ENCODE results near the gene VWC2L.

The VWC2L gene

DNA sequence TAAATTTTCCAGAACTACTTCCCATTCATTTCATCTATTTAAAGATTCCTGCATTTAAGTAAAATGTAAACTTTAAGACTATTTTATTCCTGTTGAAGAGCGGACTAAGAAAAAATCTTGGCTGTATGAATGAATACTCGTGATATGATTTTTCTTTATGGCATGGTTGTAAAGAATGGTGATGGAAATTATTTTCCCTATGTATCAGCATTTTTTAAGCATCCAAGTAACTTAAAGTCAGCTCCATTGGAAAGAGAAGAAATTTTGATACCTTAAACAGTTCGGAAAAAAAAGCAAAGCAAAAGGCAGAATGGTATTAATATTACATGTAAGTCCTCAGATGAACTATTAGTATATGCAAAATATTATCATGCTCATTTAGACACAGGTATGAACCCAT is 58.9 kb downstream of the VWC2L start:
- DNase-seq = no peak

DNA sequence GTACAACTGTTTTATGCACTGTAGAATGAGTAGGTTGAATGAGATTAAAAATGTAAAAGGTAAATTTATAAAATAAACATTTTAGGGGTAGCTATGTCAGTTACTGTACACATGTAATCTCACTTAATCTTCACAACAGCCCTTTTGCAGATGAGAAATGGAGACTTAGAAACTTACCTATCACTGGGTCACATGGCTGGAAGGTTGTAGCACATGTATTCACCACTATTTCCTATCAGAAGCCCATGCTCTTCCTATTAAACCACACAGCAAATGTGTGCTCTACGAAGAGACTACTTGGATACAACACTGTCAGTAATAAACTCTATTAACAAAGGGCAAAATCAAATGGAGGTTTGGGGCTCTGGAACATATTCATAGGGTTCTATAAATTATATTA is 60.5 kb downstream of the VWC2L start:
- no peak for DNase-seq

DNA sequence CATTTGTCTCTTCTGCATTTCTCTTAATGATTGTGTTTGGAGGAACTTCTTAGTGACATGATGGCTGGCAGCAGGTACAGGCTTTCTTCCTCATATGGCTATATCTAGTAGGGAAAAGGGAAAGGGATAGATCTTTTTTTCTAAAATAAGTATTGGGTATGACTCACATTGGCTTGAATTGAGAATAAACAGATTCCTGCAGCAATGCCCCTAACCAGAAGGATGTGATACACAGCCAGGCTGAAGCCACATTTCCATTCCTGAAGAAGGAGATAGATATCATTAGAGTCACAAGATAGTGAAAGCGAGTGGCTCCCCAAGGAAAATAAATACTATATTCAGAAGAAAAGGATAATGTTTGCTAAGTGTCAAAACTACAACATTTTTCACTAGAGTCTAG is 61.1 kb downstream of the VWC2L start:
- no peak for DNase-seq

DNA sequence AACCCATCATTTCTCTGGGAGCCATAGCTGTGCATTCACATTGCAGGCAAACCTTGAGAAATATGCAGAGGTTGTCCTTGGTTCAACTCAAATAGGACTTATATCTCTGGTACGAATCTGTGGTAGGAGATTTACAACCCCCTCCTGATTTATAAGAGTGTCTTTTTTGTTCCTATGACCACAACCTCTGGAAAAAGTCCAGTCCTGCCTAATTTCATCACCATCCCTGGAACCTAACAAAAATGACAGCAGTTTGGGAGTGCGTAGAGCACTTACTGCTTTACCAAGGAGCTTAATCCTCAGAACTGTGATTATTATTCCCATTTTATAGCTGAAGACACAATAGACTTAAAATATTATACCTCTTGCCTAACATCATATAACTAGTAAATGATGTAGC is 66.5 kb downstream of the VWC2L start:
- no peak for DNase-seq

DNA sequence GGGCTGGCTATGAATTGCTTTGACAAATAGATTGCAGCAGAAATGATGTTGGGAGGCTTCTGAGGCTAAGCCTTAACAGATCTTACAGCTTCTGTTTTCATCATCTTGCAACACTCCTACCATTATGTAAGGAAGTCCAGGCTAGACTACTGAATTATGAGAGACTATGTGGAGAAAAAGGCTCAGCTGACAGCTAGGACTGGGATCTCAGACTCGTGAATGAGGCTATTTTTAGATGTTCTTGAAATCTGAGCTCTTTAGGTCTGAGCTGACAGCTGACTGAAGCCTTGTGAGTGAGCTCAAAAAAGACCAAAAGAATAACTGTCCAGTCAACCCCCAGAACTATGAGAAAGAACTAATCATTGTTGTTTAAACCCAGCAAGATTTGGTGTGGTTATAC is 70.3 kb downstream of the VWC2L start:
- no peak for DNase-seq

DNA sequence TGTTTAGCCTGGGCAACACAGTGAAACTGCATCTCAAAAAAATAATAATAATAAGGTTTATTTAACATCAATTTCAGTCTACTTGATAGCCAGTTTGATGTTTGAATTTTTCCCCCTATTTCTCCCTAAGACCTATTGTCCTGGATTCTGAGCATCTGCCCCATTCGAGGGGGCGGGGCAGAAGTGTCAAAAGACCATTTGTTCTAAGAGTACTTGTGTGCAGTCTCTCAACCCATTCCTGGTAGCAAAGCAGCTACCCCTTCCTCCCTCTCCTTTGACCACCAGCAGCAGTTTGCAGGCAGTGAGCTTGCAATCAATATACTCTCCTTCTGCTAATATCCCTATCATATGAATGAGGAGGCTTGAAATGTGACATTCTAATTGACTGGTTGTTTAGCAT is 71.9 kb downstream of the VWC2L start:
- DNase-seq = no peak

DNA sequence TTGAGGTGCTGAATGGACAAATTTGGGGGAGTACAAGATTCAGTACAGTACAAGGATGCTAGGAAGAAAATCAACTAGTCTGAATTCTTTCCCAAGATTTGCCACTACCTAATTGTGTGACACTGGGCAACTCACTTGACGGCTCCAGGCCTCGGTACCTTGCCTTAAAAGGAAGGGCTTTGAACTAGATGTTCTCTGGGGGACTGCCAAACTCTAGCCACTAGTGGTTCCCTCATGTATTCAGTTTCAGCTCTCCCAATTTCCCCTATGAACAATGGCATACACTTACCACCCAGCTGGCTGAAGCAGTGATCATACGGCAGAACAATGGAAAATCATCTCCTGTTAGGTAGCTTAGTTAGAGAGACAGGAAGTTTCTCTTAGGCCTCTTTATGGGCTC is 73.4 kb downstream of the VWC2L start:
- DNase-seq = no peak

DNA sequence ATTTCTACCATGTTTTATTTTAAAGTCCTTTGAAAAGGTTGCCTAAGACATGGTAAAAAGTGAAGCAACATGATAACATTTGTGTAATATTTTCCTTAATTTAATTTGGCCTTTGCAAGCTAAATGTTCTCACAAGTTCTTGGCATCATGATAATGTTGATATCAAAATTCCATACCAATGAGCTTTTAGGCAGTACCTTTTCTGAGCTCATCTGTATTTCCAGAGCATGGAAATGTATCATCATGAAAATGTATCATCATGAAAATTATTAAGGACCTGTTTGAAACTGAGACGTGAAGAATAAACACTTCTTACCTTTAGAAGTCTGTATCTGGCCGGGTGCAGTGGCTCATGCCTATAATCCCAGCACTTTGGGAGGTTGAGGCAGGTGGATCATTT is 73.8 kb downstream of the VWC2L start:
- DNase-seq = no peak

DNA sequence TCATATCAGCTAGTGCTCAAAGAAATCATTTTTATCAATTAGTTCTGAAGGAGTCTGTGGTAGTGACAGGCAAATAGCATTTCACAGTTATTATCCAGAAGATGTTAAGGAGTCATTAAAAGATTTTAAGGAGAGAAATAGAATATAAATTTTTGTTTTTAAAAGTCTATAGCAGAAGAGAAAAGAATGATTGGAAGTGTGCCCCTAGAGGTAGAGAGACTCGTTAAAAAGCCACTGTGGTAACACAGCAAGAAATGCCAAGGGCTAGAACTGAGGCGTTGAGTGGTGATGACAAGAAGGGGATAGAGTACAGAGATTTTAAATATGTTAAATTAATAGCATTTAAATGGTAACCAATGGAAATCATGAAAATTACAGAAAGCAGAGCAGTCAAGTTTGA is 78.3 kb downstream of the VWC2L start:
- DNase-seq = no peak

DNA sequence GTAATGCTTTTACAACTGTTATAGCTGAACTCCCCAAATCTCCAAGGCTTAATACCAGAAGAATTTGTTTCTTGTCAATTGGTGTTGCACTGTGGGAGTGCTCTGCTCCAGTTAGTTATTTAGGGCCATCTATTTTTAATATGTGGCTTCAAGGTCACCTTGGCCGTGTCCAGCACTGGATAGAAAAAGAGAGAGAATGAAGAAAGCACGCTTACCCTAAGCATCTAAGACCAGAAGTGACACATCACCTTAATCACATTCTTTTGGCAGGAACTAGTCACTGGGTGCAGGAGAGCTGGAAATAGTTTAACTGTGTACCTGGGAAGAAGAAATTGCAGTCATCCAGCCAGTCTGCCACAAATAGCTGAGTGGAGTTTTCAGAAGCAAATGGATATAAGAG is 78.8 kb downstream of the VWC2L start:
- no peak for DNase-seq

DNA sequence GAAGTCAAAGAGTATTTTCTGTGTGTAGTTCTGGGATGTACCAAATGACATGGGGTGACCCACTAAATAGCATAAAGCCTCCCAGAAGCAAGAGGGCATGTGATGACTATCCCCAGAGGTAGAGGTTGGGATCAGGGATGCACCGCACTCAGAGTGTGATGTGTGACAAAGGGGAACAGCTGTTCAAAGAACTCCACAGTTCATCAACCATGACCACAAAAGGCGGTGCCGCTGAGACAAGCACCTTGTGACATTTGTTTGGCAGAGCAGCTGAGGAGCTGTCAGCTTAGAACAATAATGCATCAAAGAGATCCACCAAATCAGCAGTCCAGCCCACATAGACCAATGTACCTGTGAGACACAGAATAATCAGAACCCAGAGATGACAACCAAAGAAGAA is 81.3 kb downstream of the VWC2L start:
- no peak for DNase-seq

DNA sequence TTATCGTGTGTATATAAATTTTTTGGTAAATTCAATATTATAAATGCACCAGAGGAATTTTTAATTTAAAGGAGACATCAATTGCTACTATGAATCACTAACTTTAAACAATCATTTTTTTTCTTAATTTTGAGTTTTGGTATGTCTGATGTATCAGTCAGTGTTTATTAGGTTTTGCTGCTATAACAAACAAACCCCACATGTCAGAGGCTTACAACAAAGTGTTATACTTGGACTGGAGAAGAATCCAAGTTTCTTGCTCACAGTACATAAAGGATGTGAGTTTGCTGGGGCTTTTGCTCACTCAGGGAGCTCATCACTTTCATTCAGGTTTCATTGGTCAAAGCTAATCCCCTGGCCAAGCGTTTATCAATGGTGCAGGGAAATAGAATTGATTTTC is 81.8 kb downstream of the VWC2L start:
- DNase-seq = no peak

DNA sequence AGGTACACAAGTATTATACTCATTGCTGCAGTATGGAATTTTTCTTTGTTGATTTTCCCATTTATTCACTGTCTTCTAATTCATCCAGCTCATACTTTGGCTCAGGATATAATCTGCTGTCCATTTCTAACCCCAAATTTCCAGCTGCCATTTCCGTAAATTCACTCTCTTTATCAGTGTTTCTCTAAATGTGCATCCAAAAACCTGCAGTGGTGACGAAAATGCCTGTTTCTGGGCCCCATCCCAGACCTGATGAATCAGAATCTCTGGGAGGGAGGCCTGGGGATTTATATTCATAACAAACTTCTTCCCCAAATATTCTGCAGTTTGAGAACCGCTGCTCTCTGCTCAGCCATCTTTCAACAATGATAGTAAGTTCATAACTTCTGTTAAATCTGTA is 86.6 kb downstream of the VWC2L start:
- DNase-seq = no peak

DNA sequence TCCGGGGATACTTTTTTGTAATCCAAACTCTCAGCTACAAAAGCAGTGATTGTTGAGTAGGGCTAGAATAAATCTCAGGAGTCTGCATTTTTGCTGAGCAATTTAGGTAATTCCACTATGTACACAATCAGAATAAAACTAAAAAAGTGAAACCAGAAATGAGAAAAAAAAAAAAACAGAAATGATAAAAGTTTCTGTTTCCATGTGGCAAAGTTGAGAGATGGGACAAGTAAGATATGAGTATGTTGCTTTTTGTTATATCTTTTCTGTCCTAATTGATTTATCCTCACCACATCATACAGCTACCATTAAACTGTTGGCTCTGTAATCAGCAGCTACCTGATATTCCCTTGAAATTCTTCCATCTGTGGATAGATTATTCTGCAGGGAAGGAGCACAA is 92.7 kb downstream of the VWC2L start:
- no peak for DNase-seq

DNA sequence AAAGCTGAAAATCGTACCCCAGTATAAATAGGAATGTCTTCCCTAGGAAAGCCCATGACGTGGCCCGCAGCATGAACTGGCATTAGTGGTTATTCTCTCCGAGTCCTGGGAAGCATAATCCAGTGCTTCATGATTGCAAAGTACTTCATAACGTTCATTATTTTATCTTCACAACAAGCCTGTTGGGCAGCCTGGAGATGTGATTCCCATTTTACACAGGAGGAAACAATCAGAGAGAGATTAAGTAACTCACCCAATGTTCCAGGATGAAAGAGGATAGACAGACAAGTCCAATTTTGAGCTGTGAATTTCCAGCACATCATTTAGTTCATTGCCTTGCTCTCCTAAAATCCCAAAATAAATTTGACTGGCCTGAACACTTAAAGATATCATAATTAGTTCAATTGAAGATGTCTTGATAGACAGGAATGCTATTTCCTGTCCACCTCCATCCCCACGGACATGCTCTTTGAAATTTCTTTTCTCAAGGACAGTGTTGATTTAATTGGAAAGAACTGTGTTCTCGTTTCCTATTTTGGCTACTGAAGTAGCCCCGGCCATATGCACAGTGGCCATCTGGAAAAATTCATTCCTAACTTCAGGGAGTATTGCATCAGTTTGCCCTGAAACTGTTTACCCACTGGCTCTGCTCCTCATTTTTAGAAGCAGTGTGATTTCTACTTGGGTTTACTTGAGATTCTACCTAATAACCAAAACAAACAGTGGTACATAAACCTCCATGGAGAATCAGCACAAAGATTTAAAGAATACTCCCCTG is 93.9 kb downstream of the VWC2L start:
- DNase-seq = no peak

DNA sequence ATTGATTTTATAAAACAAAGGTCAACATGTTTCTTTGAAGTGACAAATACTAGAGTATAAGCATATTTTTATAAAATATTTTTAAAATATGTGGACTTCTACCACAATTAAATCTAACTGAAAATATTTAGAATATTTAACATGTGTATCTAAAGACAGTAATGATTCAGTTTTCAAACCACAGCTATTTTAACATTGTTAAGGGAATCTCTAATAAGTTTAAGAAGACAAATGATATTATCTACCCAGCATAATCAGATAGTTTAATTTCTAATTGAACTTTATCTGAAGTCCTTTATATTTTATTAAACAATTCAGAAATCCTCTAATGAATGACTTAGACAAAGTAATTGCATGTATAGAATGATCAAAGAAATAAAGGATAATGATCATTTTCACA is 96.2 kb downstream of the VWC2L start:
- DNase-seq = no peak

DNA sequence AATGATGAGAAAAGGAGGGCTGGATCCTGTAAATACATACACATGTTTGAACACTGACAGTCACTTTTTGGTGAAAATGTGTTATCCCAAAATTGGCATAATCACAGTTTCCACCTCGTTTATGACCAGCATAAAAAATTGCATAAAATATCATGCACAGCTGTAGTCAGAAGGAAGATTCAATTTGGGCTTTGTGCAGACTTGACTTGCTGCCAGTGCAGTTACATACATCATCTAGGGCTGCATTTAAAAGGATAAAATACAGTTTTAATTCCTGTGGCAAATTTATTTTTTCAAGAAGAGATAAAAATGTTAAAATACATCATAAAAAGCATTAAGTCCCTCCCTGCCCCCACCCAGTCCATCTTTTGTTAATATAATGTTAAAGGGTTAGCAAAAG is 103.8 kb downstream of the VWC2L start:
- no peak for DNase-seq

DNA sequence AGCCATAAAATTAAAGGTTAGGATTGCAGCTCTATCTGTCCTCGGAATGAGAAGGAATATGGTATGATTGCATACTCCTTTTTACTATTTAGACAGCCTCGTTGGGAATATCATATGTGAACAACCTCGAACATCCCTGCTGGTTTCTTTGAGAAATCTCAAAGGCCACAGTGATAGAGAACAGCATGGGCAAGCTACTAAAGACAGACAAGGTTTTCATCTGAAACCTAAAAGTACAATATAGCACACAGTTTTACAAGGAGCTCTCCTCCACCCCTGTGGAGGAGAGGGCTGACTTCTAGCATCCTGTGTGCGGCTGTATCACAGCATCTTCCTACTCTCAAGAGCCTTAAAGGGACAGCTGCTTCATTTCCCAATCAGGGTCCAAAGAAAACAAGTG is 104.3 kb downstream of the VWC2L start:
- no peak for DNase-seq

DNA sequence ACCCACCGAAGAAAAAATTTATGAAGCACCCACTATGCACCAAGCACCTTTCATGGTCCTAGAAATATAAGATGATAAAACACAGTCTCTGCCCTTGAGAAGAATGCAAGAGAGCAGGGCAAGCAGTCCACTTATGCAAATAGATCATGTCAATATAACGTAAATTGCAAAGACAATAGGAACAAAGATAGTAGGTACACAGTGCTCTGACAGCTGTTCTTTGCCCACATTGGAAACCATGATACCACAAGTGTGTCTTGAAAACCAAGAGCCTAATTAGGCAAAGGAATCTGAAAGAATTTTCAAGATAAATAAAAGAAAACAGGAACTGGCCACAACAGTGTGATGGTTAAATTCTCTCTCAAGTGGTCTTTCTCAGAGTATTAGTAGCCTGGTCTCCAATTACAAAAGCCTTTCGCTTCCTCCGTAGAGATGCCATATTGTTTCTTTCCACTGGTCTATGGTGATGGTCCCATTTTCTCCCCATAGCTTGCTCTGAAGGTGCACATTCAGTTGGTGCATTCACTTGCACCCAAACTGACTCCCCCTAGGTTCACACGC is 108.5 kb downstream of the VWC2L start:
- DNase-seq = no peak

DNA sequence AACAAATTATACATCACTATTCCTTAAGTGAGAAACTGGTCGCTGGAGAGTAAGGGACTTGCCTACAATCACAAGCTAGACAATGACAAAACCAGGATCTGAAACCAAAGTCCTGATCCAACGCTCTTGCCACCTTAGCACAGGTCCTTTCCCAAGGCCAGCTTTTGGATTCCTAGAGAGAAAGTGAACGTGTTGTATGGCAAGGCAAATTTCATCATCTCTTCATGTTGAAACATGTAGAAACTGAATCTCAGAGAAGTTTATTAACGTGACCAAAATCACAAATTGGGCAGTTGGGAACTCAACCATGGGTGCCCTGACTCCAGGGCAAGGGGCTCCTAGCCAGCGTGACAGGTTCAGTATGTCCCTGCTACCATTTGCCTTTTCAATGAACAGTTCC is 118.2 kb downstream of the VWC2L start:
- DNase-seq = no peak

DNA sequence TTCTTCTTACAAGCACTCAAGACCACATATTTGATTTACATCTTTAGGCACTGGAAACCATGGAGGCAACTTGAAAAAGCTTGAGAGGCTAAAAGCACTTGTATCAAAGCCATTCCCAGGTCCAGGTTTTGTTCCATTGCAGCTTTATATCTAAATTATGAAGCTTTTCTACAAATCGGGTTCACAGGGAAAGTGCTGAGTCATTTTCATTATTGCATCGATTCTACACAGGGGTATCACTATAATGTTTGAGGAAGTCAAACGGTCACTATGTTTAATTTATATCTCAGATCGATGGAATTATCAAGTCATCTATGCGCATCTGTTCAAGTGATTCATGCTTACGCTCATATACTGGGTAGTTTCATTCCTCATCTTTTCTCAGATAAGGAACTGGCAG is 118.7 kb downstream of the VWC2L start:
- DNase-seq = no peak

DNA sequence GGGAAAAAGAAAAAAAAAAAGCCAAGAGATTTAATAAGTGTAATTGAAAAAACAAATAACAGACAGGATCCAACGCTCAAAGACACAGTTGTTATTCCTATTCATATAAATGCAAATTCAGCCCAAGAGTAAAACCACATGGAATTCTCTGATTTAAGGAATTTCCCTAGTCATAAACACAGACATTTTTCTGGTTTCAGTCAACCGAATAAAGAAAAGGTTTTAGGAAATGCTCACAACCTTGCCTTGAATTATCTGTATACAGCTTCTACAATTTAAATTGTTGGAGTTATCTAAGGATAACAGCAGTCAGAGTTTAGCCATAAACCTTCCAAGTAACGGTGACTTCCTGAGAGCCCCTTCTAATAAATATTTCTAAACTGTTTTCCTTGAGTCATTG is 122.7 kb downstream of the VWC2L start:
- no peak for DNase-seq

DNA sequence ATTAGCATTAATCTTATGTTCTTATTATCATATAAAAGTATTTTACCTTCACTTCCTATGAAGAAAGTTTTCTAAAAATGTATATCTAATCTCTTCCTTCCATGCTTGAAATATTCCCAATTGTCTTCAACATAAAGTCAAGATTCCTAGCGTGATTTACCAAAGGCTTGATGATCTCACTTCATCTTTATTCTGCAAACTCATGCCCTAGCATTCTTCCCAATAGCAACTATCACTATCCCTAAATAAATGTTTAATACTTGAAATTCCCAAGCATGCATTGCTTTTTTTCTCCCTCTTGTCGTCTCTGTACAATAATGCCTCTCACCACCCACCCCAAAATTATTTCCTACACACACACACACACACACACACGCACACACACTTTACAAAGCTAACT is 125.8 kb downstream of the VWC2L start:
- no peak for DNase-seq

DNA sequence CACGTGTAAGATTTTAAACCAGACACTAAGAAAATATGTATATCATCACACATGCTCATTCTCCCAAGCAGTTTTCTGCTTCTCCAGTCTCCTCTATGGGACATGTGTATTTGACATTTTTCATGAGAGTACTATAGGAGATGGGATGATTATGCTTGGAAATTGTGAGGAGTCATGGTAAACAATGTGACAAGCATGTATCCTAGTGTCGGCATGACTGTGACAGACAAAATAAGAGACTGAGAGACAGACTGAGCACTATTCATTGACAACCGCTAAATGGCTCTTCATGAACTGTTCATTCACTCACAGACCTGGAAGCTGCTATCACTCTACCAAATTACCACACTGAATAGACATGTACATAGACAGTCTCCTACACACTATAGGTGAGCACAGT is 127.1 kb downstream of the VWC2L start:
- no peak for DNase-seq

DNA sequence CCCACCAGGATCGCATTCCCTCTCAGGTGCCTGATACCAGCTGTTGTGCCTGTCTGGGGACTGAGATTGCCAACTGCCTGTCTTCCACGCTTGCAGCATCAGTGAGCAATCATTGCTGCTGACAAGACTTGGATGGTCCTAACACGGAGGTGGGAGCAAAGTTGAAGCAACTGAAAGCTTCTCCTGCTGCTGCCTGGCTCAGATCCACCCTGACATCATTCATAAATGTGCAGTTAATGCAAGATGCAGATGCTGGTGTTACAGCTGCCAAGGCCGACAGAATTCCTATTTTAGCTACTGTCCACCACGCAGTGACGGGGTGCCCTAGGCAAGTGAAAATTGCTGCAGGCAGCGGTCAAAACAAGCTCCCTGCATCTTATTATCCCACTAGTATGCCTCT is 131.4 kb downstream of the VWC2L start:
- no peak for DNase-seq
